H4 (cell line): ENCODE data around the gene AVPI1. TPM values are rescaled to one million over a fixed set of nuclear protein-coding genes. Genes with fewer than 3 reads are reported as not detected.

Source experiments
- DNase-seq: peaks from one replicate; pipeline ENCODE4 v3.0.0-alpha.2; 2015; ENCODE audit warnings: low spot score
- total RNA-seq: library from RNA; depleted of rRNA; stranded (reverse); fragments of >200 nt; shearing (Covaris generic); gene quantifications from 2 replicates; pipeline ENCODE4 v1.2.3, GENCODE V29; 2014; rRNA removed

The AVPI1 gene, protein sequence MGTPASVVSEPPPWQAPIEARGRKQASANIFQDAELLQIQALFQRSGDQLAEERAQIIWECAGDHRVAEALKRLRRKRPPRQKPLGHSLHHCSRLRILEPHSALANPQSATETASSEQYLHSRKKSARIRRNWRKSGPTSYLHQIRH
- total RNA-seq, result 26.8 and 32.1 TPM in 2 replicates

DNA sequence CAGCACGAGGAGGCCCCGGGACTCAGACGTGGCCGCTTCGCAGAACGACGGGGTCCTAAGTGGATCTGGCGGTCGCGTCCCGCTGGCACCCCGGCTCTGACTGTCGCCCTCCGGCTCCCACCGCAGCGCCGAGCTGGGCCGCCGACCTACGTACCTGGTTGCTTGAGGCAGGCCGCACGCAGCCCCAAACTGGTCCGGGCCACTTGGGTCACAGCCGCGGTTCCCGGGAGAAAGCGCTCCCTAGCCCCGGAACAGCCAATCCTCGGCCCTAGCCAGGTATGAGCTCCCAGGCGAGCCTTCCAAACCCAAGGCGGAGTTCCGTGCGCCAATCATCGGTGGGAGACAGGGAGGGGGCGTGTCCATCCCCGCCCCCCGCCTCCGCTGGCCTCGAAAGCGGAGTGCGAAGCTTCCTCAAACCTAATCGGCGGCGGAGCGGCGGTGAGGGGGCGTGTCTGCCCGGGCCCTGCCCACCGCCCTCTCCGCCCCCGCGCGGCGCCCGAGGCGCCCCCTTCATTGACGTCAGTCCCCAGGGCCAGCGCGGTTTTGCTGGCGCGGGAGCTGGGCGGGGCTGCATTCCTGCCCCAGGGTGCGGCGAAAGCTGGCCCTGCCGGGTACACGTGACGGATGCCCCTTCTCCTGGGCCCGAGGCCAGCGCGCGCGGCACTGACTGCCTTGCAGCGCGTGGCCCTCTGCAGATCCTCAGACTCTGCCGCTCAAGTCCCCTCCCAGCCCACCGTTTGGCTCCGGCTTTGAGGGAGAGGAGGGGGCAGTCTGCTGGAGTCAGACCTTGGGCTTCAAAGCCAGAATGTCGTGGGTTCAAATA lies at the start of gene AVPI1:
AVPI1 (minus strand) TSS at position 280 of the 823 bp plus-strand sequence. CDS start 7,336 bp downstream, outside the sequence.
- peak; percentile 95 for DNase-seq

DNA sequence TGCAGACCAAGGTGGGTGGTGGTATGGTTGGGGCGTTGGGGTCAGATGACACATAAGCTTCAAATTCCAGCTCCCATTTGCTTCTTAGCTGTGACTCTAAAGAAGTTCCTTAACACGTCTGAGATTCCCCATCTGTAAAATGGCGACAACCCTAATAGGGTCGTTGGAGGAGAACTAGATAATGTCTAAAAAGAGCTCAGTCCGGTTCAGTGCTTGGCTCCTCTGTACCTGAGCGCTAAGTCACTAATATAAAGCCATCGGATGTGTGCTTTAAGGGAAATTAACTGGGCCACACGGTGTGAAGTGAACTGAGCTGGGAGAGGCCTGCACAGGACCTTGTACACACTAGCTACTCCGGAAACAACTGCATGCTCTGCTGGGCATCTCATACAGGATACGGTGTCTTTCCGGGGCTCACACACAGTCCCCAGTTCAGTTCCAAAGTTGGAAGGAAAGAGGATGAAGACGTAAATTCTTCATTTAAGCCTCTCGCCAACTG lies 49.4 kb upstream of the AVPI1 start:
- DNase-seq, result no peak

DNA sequence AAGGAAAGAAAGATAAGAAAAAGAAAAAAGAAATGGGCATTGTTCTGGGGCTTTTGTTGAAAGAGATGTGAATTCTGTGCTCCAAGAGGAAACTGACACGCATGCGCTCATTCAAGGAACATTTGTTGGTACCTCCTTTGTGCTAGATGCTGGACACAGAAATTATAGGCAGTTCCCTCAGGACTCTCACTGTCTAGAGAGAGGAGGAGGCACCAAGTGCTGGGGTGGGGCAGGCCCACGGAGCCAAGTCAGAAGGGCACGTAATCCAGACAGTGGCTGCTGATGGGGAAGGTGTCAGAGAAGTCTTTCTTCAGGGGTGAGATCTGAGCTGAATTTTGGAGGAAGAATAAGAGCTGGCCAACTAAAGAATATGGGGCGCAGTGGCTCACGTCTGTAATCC lies 47.0 kb upstream of the AVPI1 start:
- DNase-seq, result no peak

DNA sequence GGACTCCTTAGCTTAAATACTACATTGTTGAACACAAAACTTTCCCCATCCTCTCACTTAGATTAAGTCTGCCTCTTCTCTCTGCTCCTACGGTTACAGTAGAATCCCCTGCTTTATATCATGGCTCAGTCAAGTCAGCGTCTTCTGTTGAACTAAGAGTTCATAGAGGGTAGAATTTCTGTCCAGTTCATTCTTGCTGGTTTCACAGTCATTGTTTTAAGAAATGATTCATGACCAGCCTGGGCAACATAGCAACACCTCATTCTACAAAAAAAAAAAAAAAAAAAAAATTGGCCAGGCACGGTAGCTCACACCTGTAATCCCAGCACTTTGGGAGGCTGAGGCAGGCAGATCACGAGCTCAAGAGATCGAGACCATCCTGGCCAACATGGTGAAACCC lies 46.2 kb upstream of the AVPI1 start:
- DNase-seq, result no peak

DNA sequence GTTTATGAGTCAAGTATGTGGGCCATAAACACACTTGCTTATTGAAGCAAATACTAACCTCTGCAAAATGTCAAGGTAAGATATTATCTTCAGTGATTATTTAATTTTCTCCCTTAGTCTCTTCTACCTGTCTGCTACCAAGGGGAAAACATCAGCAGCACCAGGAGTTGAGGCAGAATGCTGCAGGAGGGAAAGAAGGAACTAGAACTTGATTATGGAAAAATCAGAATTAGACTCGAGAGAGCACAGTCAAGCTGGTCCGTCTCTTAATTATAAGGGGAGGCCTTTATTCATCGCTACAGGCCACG lies 45.0 kb upstream of the AVPI1 start:
- no peak for DNase-seq

DNA sequence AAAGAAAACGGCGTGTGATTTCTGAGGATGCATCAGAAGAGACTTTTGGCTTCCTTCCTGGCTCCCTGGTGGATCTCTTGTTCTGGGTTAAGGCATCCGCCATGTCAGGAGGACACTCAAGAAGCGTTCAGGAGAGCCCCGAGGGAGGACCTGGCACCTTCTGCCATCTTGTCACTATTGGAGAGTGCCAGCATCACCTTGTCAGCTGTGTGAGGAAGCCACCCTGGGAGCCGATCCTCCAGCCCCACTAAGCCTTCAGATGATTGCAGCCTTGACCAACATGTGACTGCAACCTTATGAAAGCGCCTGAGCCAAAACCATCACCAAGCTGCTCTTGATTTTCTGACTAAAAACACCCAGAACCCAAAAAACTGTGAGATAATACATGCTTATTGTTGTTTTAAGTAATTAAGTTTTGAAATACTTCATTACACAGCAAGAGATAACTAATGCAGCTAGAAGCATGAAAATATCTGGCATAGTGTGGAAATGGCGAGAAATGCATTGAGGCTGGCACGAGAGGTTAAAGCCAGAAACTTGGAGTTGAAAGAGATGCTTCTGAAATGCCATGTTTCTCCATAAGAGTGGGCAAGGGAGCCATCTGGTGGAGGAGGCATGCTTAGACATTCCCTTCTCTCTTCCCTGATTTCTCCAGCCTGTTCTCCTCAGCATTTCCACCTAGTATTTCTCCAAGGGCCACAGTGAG lies 44.5 kb upstream of the AVPI1 start:
- DNase-seq, result peak; percentile 72

DNA sequence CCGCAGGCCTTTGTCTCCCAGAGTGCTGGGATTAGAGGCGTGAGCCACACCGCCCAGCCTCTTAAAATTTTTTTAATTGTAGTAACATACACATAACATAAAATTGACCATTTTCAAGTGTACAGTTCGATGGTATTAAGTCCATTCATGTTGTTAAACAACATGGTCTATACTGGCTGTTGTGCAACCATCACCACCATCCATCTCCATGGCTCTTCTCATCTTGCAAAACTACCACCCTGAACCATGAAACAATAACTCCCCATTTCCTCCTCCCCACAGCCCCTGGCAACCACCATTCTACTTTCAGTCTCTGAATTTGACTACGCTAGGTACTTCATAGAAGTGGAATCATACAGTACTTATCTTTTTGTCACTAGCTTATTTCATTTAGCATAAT lies 42.0 kb upstream of the AVPI1 start:
- no peak for DNase-seq

DNA sequence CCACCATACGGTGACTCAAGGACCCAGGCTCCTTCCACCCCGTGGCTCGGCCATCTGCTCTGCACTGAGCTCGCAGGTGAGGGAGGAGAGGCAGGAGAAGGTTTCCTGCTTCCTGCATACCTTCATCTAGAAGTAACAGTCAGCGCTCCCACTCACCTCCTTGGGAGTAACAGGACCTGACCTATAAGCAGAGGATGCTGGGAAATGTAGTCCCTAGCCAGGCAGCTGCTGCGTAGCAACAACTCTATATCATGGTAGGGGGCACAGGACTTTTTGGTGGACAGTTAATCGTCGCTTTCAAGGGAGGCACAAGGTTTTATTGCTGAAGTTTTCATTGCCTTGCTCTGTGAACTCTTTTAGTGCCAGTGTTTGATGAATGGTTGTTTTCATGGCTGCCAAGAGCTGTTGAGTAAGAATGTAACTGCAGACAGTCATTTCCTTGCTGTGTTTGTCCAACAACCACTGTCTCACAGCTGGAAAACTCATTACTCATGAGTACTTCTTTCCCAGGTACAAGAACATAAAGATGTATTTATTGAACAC lies 39.7 kb upstream of the AVPI1 start:
- no peak for DNase-seq

DNA sequence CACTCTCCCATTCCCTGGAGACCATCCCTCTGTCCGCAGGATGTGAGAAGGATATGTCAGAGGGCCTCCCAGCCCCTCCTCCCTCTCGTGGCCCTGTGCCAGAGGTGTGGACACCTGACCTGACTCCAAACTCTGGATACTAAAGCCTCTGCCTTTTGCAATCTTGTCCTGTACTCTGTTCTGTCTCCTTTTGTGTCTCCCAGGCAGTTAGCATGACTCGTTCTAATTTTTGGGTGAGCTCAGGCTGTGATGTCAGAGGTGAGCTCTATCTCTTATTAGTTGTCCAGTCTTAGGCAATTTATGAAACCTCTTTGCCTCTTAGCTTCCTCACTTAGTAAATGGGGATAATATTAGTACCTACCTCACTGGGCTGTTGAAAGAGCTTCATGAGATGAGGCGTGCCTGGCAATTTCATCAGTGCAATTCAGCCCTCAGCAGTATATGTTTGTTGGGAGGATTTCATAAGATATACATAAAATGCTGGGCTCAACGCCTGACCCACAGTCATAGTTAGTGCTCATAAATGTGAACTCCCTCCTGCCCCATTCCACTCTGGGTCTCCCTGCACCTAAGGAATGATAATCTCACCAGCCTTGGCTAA lies 37.4 kb upstream of the AVPI1 start:
- DNase-seq, result no peak

DNA sequence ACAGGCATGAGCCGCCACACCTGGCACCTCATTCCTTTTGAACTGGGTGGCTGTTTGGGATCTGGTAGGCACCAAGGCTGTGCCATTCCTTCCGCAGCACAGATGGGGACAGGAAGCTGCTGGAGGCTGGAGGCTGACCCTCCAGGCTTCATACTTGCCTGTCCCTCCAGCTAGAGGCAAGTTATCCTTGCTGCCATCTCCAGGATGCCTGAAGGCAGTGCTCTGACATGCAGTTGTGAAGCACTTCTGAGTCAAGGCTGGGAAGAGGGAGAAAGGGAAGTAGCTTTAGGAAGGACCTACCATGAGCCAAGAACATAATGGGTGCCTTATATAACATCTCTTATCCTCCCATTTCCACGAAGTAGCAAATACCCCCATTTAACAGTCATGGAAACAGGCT lies 36.0 kb upstream of the AVPI1 start:
- DNase-seq, result no peak

DNA sequence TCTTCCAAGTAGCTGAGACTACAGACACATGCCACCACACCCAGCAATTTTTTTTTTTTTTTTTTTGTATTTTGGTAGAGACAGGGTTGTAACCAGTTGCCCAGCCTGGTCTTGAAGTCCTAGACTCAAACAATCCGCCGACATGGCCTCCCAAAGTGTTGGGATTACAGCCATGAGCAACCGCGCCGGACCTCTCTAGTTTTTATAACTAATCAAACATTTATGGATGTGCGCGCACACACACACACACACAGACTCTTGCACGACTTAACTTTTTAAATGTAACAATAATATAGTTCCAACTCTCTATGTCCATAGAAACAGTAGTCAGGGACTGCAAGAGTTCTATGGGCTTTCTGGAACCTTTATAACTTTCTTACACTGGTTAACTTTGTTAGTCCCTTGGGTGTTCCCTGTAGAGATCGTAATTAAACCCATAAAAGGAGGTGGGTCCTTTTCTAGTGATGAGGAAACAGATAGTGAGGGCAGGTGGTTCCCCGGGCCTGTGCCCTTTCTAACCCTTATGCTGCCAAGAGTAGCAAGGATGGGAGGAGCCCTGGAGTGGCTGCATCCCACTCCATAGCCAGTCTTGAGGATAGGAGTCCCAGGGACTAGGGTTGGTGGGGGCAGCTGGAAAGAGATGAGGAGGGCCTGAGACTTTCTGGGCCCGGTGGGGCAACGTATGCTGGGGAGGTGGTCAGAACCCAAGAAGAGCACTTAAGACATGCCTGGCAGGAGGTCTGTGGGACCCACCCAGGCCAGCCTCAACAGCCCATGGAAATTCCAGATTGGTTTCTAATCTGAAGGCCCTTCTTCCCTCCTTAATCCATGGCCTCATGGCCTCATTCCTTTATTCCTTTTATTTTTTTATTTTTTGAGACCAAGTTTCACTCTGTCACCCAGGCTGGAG lies 35.1 kb upstream of the AVPI1 start:
- DNase-seq, result no peak

DNA sequence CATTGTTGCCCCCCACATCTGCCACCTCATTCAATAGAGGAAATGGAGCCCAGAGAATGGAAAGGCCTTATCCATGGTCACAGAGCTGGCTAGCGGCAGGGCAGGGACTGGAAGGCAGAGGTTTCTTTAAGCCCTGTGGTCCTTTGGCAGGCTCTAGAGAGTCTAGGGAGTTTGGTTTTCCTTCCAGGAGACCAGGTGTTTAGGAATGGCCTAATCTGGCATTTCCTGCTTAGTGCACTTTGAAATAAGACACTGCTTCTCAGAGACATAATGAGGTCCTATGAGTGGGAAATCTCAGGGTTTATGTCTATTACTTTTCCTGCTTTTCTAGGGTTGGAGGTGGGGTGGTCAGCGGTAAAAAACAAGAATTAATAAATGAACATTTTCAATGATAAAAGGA lies 32.6 kb upstream of the AVPI1 start:
- no peak for DNase-seq

DNA sequence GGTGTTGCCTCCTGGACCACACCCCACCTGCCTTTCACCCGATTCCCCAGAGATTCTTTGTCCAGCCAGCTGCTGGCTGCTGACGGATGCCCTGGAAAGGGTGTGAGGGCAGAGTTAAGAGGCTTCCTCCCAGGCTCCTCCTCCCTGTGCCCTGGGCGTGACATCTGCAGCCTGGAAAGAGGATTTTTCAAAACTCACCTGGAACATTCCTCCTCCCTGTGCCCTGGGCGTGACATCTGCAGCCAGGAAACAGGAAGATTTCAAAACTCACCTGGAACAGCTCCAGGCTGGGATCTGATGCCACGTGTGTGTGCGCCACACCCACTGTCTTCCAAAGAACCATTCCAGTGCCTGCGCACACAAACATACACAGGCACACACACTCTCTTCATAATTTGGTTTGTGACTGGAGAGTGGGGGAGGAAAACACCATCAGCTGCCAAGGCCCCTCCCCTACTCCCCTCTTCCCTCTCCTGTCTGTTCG lies 31.7 kb upstream of the AVPI1 start:
- no peak for DNase-seq

DNA sequence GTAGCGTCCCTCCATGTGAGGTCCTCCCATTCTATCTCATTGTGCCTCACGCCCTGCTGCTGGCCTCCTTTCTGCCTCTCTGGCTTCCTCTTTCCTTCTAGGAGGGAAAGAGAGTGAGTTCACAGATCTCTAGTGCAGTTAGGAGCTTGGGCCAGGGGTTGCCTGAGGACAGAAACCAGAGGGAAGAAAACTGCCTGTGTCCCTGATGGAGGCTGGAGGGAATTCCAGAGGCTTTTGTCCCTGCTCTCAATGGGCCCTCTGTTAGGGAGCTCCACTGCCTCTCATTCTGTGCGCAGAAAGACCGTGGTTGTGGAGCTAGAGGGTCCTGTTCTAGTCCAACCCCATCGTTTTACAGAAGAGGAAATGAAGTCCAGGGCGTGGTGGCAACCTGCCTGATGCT lies 31.1 kb upstream of the AVPI1 start:
- no peak for DNase-seq

DNA sequence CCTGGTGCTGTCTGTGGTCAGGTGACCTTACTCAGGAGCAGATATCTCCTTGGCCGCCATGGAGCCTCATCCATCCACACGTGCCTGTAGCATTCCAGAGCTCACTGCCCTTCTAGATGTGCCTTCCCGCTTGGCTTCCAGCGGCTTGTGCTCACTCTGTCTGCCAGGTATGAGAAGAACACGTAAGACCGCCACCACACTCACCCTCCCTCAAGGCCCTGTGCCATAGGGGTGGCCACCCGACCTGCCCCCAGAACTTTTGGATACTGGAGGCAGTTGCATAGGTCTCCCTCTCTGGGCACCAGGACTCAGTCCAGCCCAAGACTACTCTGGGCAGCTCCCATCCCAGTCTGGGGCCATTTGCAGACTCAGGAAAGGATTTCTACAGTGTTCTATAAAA lies 30.6 kb upstream of the AVPI1 start:
- DNase-seq, result no peak

DNA sequence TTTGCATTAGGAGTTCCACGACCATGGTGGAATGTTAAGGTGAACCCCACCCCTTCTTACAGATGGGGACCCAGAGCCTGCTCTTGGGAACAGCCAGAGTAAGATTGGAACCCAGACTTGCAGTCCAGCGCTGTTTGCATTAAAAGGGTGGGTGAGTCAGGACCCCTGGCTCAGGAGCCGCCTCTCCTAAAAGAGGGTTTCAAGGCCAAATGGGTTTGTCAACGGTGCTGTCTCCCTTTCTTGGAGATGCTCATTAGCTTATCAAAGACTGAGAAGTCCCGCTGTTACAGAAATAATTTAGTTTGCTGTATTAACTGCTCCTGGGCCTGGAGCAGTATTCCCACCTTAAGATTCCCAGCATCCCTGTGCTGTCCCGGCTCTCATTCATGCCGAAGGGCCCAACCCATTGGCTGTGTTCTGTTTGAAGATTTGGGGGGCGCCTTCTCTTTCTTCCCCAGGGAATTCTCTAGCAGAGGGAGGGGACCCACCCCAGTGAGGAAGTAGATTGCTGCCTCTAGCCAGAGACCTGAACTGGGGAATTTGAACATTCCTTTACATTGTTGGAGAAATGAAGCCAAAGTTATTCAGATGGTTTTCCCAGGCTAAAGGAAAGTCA lies 28.3 kb upstream of the AVPI1 start:
- no peak for DNase-seq

DNA sequence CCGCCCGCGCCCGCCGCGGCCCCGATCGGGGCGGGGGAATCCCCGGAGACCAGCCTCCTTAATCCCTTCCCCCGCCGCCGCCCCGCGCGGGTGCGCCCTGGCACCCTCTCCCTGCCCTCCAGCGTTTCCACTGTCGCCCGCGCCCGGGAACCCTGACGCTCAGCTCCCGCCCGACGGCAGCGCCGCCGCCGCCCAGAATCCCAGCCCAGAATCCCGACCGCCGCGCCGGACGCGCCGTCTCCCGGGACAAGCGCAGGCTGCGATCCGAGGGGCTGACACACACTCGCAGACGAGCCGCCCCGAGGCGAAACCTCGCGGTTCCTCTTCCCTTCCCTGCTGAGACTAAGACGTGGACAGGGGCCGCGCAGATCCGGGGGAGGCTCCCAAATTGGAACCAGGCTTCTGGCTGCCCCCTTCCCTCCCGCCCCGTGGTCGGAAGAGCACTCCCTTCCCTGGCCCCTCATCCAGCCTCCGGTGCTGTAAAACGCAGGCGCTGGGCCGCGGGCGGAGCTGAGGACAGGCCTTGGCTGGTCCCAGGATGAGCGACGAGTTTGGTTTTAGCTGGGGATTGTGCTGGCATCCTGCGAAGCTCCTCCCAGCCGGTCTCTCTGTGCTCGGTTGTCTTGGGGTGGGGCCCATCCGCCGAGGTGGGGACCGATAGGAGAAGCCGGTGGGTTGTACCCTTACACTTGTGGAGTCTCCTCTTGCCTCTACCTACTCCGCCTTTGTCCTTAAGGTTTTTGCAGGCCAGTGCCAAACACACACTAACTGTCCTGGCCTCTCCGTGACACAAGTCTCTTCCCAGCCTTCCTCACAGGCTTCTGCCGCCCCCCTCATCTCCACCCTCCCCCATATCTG lies 27.6 kb upstream of the AVPI1 start:
- no peak for DNase-seq

DNA sequence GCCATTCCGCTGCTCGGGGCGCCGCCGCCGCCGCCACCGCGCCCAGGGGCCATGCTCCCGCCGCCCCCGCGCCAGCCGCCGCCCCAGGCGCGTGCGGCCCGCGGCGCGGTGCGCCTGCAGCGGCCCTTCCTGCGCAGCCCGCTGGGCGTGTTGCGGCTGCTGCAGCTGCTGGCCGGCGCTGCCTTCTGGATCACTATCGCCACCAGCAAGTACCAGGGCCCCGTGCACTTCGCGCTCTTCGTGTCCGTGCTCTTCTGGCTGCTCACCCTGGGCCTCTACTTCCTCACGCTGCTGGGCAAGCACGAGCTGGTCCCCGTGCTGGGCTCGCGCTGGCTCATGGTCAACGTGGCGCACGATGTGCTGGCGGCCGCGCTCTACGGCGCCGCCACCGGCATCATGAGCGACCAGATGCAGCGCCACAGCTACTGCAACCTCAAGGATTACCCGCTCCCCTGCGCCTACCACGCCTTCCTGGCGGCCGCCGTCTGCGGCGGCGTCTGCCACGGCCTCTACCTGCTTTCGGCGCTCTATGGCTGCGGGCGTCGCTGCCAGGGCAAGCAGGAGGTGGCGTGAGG lies 26.9 kb upstream of the AVPI1 start:
- DNase-seq, result peak; percentile 69

DNA sequence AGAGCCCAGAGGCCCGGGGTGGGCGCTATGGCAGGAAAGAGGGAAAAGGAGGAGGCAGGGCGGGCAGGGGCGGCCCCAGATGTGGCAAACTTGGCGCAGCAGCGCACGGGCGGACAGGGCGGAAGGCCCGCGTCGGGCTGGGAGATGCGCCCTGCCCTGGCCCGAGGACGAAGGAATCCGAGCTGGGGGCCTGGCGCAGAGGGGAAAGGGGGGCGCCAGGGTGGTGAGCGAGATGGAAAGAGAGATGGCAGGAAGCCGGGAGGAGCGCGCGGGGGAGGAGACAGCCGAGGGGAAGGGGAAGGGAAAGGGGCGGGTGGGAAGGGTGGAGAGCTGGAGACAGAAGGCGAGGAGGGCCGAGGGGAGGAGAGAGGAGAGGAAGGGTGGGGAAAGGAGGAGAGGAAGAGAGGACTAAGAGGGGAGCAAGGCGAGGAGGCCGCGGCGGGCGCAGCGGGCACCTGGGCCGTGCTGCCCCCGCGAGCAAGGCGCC lies 26.3 kb upstream of the AVPI1 start, which contains the start of gene MARVELD1:
MARVELD1 (plus strand) TSS at position 392 of the 487 bp plus-strand sequence. CDS start 147 bp downstream, outside the sequence.
- peak; percentile 71 for DNase-seq
